ENCODE data around the gene DIO2.

DIO2 gene

GRCh38 chr14:80215081-80215480 lies 3.8 kb upstream of the DIO2 start:
- Histone ChIP-seq H3K9me3 (ENCODE audit: control insufficient read depth, low read length) (no peaks in the 10 kb centered on the region), H3K27ac (ENCODE audit: insufficient read depth, low read length, poor library complexity, severe bottlenecking) (no peak overlapping the region), H3K4me1 (ENCODE audit: control insufficient read depth, insufficient read depth, low read length, poor library complexity, severe bottlenecking) (no peaks in the 10 kb centered on the region), H3K4me3 (ENCODE audit: insufficient read depth, low read depth, low read length, poor library complexity, severe bottlenecking) (no peak overlapping the region), H3K27me3 (replicated peaks; ENCODE audit: control insufficient read depth, insufficient read depth, low read length, poor library complexity, severe bottlenecking) (no peaks in the 10 kb centered on the region), H3K36me3 (ENCODE audit: control insufficient read depth, insufficient read depth, low read length) (no peaks in the 10 kb centered on the region)
- DNase-seq, result no peak

- H3K27ac ChIP-seq (ENCODE audit: insufficient read depth, low read length, poor library complexity, severe bottlenecking), result no peak overlapping the region
- no peaks in the 10 kb centered on the region for H3K36me3 ChIP-seq (ENCODE audit: control insufficient read depth, insufficient read depth, low read length)
- no peak for DNase-seq
- no peak overlapping the region for H3K4me3 ChIP-seq (ENCODE audit: insufficient read depth, low read depth, low read length, poor library complexity, severe bottlenecking)
- H3K9me3 ChIP-seq (ENCODE audit: control insufficient read depth, low read length), result no peaks in the 10 kb centered on the region
- H3K4me1 ChIP-seq (ENCODE audit: control insufficient read depth, insufficient read depth, low read length, poor library complexity, severe bottlenecking), result no peaks in the 10 kb centered on the region
- H3K27me3 ChIP-seq (replicated peaks; ENCODE audit: control insufficient read depth, insufficient read depth, low read length, poor library complexity, severe bottlenecking), result no peaks in the 10 kb centered on the region
Measured at GRCh38 chr14:80213602-80214001, 2.3 kb upstream of the DIO2 start.

GRCh38 chr14:80212023-80212397 lies 706 bp upstream of the DIO2 start:
- H3K27ac ChIP-seq (ENCODE audit: insufficient read depth, low read length, poor library complexity, severe bottlenecking), result no peak overlapping the region
- no peaks in the 10 kb centered on the region for H3K4me1 ChIP-seq (ENCODE audit: control insufficient read depth, insufficient read depth, low read length, poor library complexity, severe bottlenecking)
- H3K36me3 ChIP-seq (ENCODE audit: control insufficient read depth, insufficient read depth, low read length), result no peaks in the 10 kb centered on the region
- no peak for DNase-seq
- H3K4me3 ChIP-seq (ENCODE audit: insufficient read depth, low read depth, low read length, poor library complexity, severe bottlenecking), result no peak overlapping the region
- no peaks in the 10 kb centered on the region for H3K27me3 ChIP-seq (replicated peaks; ENCODE audit: control insufficient read depth, insufficient read depth, low read length, poor library complexity, severe bottlenecking)
- no peaks in the 10 kb centered on the region for H3K9me3 ChIP-seq (ENCODE audit: control insufficient read depth, low read length)

- Histone ChIP-seq H3K9me3 (ENCODE audit: control insufficient read depth, low read length) (no peaks in the 10 kb centered on the region), H3K27ac (ENCODE audit: insufficient read depth, low read length, poor library complexity, severe bottlenecking) (no peak overlapping the region), H3K4me3 (ENCODE audit: insufficient read depth, low read depth, low read length, poor library complexity, severe bottlenecking) (no peak overlapping the region), H3K4me1 (ENCODE audit: control insufficient read depth, insufficient read depth, low read length, poor library complexity, severe bottlenecking) (no peaks in the 10 kb centered on the region), H3K27me3 (replicated peaks; ENCODE audit: control insufficient read depth, insufficient read depth, low read length, poor library complexity, severe bottlenecking) (no peaks in the 10 kb centered on the region), H3K36me3 (ENCODE audit: control insufficient read depth, insufficient read depth, low read length) (no peaks in the 10 kb centered on the region)
- no peak for DNase-seq
Measured at GRCh38 chr14:80208461-80208860, 2.8 kb downstream of the DIO2 start.

- no peaks in the 10 kb centered on the region for H3K36me3 ChIP-seq (ENCODE audit: control insufficient read depth, insufficient read depth, low read length)
- no peaks in the 10 kb centered on the region for H3K27me3 ChIP-seq (replicated peaks; ENCODE audit: control insufficient read depth, insufficient read depth, low read length, poor library complexity, severe bottlenecking)
- H3K4me1 ChIP-seq (ENCODE audit: control insufficient read depth, insufficient read depth, low read length, poor library complexity, severe bottlenecking), result no peaks in the 10 kb centered on the region
- H3K9me3 ChIP-seq (ENCODE audit: control insufficient read depth, low read length), result no peaks in the 10 kb centered on the region
- no peak overlapping the region for H3K27ac ChIP-seq (ENCODE audit: insufficient read depth, low read length, poor library complexity, severe bottlenecking)
- no peak for DNase-seq
- H3K4me3 ChIP-seq (ENCODE audit: insufficient read depth, low read depth, low read length, poor library complexity, severe bottlenecking), result no peak overlapping the region
Measured at GRCh38 chr14:80206351-80207080, 4.8 kb downstream of the DIO2 start.

GRCh38 chr14:80202888-80203562 lies 8.3 kb downstream of the DIO2 start:
- Histone ChIP-seq H3K9me3 (ENCODE audit: control insufficient read depth, low read length) (no peaks in the 10 kb centered on the region), H3K27me3 (replicated peaks; ENCODE audit: control insufficient read depth, insufficient read depth, low read length, poor library complexity, severe bottlenecking) (no peaks in the 10 kb centered on the region), H3K4me3 (ENCODE audit: insufficient read depth, low read depth, low read length, poor library complexity, severe bottlenecking) (no peak overlapping the region), H3K4me1 (ENCODE audit: control insufficient read depth, insufficient read depth, low read length, poor library complexity, severe bottlenecking) (no peaks in the 10 kb centered on the region), H3K27ac (ENCODE audit: insufficient read depth, low read length, poor library complexity, severe bottlenecking) (no peak overlapping the region), H3K36me3 (ENCODE audit: control insufficient read depth, insufficient read depth, low read length) (no peaks in the 10 kb centered on the region)
- DNase-seq, result no peak

GRCh38 chr14:80200093-80200492 lies 11.2 kb downstream of the DIO2 start:
- Histone ChIP-seq H3K9me3 (ENCODE audit: control insufficient read depth, low read length) (no peaks in the 10 kb centered on the region), H3K27me3 (replicated peaks; ENCODE audit: control insufficient read depth, insufficient read depth, low read length, poor library complexity, severe bottlenecking) (no peaks in the 10 kb centered on the region), H3K27ac (ENCODE audit: insufficient read depth, low read length, poor library complexity, severe bottlenecking) (no peak overlapping the region), H3K4me3 (ENCODE audit: insufficient read depth, low read depth, low read length, poor library complexity, severe bottlenecking) (no peak overlapping the region), H3K36me3 (ENCODE audit: control insufficient read depth, insufficient read depth, low read length) (no peaks in the 10 kb centered on the region), H3K4me1 (ENCODE audit: control insufficient read depth, insufficient read depth, low read length, poor library complexity, severe bottlenecking) (no peaks in the 10 kb centered on the region)
- no peak for DNase-seq

- no peaks in the 10 kb centered on the region for H3K9me3 ChIP-seq (ENCODE audit: control insufficient read depth, low read length)
- no peak overlapping the region for H3K27ac ChIP-seq (ENCODE audit: insufficient read depth, low read length, poor library complexity, severe bottlenecking)
- H3K4me3 ChIP-seq (ENCODE audit: insufficient read depth, low read depth, low read length, poor library complexity, severe bottlenecking), result no peak overlapping the region
- no peaks in the 10 kb centered on the region for H3K36me3 ChIP-seq (ENCODE audit: control insufficient read depth, insufficient read depth, low read length)
- no peak for DNase-seq
- no peaks in the 10 kb centered on the region for H3K4me1 ChIP-seq (ENCODE audit: control insufficient read depth, insufficient read depth, low read length, poor library complexity, severe bottlenecking)
- no peaks in the 10 kb centered on the region for H3K27me3 ChIP-seq (replicated peaks; ENCODE audit: control insufficient read depth, insufficient read depth, low read length, poor library complexity, severe bottlenecking)
Measured at GRCh38 chr14:80188571-80188970, 22.7 kb downstream of the DIO2 start.

- Histone ChIP-seq H3K27ac (ENCODE audit: insufficient read depth, low read length, poor library complexity, severe bottlenecking) (no peak overlapping the region), H3K27me3 (replicated peaks; ENCODE audit: control insufficient read depth, insufficient read depth, low read length, poor library complexity, severe bottlenecking) (no peaks in the 10 kb centered on the region), H3K4me3 (ENCODE audit: insufficient read depth, low read depth, low read length, poor library complexity, severe bottlenecking) (no peak overlapping the region), H3K9me3 (ENCODE audit: control insufficient read depth, low read length) (no peaks in the 10 kb centered on the region), H3K36me3 (ENCODE audit: control insufficient read depth, insufficient read depth, low read length) (no peaks in the 10 kb centered on the region), H3K4me1 (ENCODE audit: control insufficient read depth, insufficient read depth, low read length, poor library complexity, severe bottlenecking) (no peaks in the 10 kb centered on the region)
- DNase-seq, result no peak
Measured at GRCh38 chr14:80186301-80186800, 25.0 kb downstream of the DIO2 start.

- Histone ChIP-seq H3K9me3 (ENCODE audit: control insufficient read depth, low read length) (no peaks in the 10 kb centered on the region), H3K27me3 (replicated peaks; ENCODE audit: control insufficient read depth, insufficient read depth, low read length, poor library complexity, severe bottlenecking) (no peaks in the 10 kb centered on the region), H3K27ac (ENCODE audit: insufficient read depth, low read length, poor library complexity, severe bottlenecking) (no peak overlapping the region), H3K4me3 (ENCODE audit: insufficient read depth, low read depth, low read length, poor library complexity, severe bottlenecking) (no peak overlapping the region), H3K4me1 (ENCODE audit: control insufficient read depth, insufficient read depth, low read length, poor library complexity, severe bottlenecking) (no peaks in the 10 kb centered on the region), H3K36me3 (ENCODE audit: control insufficient read depth, insufficient read depth, low read length) (no peaks in the 10 kb centered on the region)
- DNase-seq, result no peak
Measured at GRCh38 chr14:80176893-80177292, 34.4 kb downstream of the DIO2 start.
